ENCODE results near the gene HSP90AA1.
A peak's percentile ranks its signal among the peaks of the same experiment; 100 is the strongest.

Gene HSP90AA1

DNA sequence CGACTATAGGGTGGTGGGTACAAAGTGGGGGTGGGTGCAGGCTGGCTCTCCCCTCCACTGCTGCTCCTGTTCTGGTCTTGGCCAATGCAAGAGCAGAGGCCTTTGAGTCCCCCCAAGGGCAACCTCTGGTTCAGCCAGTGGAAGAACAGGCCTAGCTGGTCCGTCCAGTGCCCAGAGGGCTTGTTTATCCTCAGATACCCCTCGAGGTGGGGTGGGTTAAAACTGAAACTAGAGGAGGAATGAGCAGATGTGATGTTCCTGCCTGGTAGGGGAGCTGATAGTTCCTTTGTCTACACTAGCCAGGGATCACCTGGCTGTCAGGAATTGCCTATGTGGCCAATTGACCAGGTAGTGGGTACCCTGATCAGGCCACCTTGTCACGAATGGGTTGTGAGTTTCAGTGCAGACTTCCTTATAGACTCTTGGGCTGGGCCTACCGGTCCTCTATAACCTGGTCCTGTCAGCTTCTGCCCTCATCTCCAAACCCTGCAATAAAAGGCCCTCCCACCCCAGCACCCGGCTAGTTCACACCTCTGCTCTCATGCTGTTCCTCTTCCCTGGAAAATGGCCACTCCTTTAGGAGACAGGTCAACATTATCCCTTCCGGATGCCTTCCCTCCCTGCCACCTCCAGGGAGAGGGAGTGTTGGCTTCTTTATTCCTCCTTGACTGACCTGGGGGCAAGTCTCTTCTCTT, 10.7 kb upstream of the HSP90AA1 start:
- no peaks in the 10 kb centered on the region for H3K36me3 ChIP-seq (ENCODE audit: control insufficient read depth, low read length)
- H3F3A ChIP-seq (ENCODE audit: control insufficient read depth, insufficient read depth) = no peaks in the 10 kb centered on the region
- no peaks in the 10 kb centered on the region for H3K9me3 ChIP-seq (ENCODE audit: control insufficient read depth, insufficient read depth, low read length)
- no peaks in the 10 kb centered on the region for H3K27me3 ChIP-seq (ENCODE audit: control insufficient read depth, low read length)
- H3K27ac ChIP-seq (ENCODE audit: low read depth, low read length) = no peak overlapping the region
- H3K79me2 ChIP-seq (ENCODE audit: control insufficient read depth, low read length) = no peaks in the 10 kb centered on the region
- H3K4me1 ChIP-seq (ENCODE audit: control insufficient read depth, low read length) = peaks cover 13% of the 10 kb centered on the region
- TF ChIP-seq, protein P1, sequence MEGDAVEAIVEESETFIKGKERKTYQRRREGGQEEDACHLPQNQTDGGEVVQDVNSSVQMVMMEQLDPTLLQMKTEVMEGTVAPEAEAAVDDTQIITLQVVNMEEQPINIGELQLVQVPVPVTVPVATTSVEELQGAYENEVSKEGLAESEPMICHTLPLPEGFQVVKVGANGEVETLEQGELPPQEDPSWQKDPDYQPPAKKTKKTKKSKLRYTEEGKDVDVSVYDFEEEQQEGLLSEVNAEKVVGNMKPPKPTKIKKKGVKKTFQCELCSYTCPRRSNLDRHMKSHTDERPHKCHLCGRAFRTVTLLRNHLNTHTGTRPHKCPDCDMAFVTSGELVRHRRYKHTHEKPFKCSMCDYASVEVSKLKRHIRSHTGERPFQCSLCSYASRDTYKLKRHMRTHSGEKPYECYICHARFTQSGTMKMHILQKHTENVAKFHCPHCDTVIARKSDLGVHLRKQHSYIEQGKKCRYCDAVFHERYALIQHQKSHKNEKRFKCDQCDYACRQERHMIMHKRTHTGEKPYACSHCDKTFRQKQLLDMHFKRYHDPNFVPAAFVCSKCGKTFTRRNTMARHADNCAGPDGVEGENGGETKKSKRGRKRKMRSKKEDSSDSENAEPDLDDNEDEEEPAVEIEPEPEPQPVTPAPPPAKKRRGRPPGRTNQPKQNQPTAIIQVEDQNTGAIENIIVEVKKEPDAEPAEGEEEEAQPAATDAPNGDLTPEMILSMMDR (IDR thresholded peaks at IDR 0.05; ENCODE audit: low read depth, low read length, poor library complexity, severe bottlenecking) = no peak
- no peak for TF ChIP-seq EZH2phosphoT487 (IDR thresholded peaks at IDR 0.05; ENCODE audit: borderline replicate concordance, low read length)
- no peak overlapping the region for H3K4me3 ChIP-seq (ENCODE audit: low read length)
- H3K9me2 ChIP-seq (replicated peaks; ENCODE audit: control insufficient read depth, low read length) = no peaks in the 10 kb centered on the region
- no peak overlapping the region for H3K4me2 ChIP-seq (ENCODE audit: low read length)
- no peaks in the 10 kb centered on the region for H4K20me1 ChIP-seq (ENCODE audit: control insufficient read depth, insufficient read depth, low read depth, low read length)

DNA sequence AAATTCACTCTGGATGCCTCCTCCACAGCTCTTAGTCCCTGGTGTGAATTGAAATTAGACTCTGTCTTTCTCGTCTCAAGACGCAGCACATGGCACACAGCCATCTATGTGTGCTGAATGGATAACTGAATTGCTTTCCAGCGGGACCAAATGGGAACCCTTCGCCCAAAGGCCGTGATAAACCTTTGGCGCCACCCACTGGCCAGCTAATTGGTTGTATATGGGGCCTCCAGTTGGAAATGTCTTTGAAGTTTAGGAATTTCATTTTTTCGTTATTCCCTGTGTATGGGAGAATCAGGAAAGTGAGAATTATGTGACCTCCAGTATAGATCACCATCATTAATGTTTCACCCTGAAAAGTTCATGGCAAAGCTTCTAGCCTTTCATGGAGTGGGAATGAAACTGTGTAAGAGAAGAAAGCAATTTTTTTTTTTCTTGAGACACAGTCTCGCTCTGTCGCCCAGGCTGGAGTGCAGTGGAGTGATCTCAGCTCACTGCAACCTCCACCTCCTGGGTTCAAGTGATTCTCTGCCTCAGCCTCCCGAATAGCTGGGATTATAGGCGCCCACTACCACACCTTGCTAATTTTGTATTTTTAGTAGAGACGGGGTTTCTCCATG, 9.8 kb upstream of the HSP90AA1 start:
- Histone ChIP-seq H3K36me3 (ENCODE audit: control insufficient read depth, low read length) (no peaks in the 10 kb centered on the region), H3K27me3 (ENCODE audit: control insufficient read depth, low read length) (no peaks in the 10 kb centered on the region), H3K4me2 (ENCODE audit: low read length) (0 out of 2 replicates have a peak overlapping the region, but pooled peaks have one; percentile 20), H3K9me2 (replicated peaks; ENCODE audit: control insufficient read depth, low read length) (no peaks in the 10 kb centered on the region), H3K79me2 (ENCODE audit: control insufficient read depth, low read length) (no peaks in the 10 kb centered on the region), H4K20me1 (ENCODE audit: control insufficient read depth, insufficient read depth, low read depth, low read length) (no peaks in the 10 kb centered on the region), H3K4me1 (ENCODE audit: control insufficient read depth, low read length) (peaks cover 10% of the 10 kb centered on the region), H3K27ac (ENCODE audit: low read depth, low read length) (no peak overlapping the region), H3F3A (ENCODE audit: control insufficient read depth, insufficient read depth) (no peaks in the 10 kb centered on the region), H3K9me3 (ENCODE audit: control insufficient read depth, insufficient read depth, low read length) (no peaks in the 10 kb centered on the region), H3K4me3 (ENCODE audit: low read length) (no peak overlapping the region)
- TF ChIP-seq, protein P1 (IDR thresholded peaks at IDR 0.05; ENCODE audit: low read depth, low read length, poor library complexity, severe bottlenecking) = peak; percentile 95
- TF ChIP-seq EZH2phosphoT487 (IDR thresholded peaks at IDR 0.05; ENCODE audit: borderline replicate concordance, low read length) = no peak

DNA sequence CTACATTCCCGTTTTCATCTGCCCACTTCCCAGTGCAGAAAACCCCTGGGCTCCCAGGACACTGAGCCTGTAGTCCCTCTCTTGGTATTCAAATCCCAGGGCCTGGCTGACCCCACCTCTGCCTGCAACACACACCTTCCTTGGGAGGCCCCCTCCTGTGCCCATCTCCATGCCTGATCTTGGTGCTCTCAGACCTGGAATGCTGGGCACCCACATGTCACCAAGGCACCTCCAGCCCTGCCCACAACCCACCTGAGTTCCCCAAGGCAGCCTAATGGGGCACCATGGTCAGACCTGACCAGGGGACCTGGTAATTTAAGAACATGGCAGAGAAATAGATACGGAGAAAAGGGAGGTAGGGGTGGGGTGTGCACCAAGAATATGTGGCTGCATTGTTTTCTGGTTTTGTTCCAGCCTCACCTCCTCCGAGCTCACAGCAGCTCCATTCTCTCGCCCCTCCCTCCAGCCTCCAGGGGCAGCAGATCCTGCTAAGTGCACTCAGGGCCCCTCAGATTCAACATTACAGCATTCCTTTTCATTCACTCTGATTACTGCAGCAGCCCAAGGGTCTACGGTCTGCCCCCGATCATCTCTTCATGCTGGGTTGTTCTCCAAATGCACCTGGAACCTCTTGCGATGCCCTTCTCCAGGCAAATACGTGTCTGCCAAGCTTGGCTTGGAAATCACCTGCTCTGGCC, 9.2 kb upstream of the HSP90AA1 start:
- H3K27me3 ChIP-seq (ENCODE audit: control insufficient read depth, low read length) = no peaks in the 10 kb centered on the region
- H3K4me3 ChIP-seq (ENCODE audit: low read length) = no peak overlapping the region
- peaks cover 10% of the 10 kb centered on the region for H3K4me1 ChIP-seq (ENCODE audit: control insufficient read depth, low read length)
- no peaks in the 10 kb centered on the region for H3K9me2 ChIP-seq (replicated peaks; ENCODE audit: control insufficient read depth, low read length)
- H3K36me3 ChIP-seq (ENCODE audit: control insufficient read depth, low read length) = no peaks in the 10 kb centered on the region
- no peaks in the 10 kb centered on the region for H4K20me1 ChIP-seq (ENCODE audit: control insufficient read depth, insufficient read depth, low read depth, low read length)
- H3F3A ChIP-seq (ENCODE audit: control insufficient read depth, insufficient read depth) = no peaks in the 10 kb centered on the region
- H3K27ac ChIP-seq (ENCODE audit: low read depth, low read length) = no peak overlapping the region
- 0 out of 2 replicates have a peak overlapping the region, but pooled peaks have one; percentile 20 for H3K4me2 ChIP-seq (ENCODE audit: low read length)
- no peaks in the 10 kb centered on the region for H3K9me3 ChIP-seq (ENCODE audit: control insufficient read depth, insufficient read depth, low read length)
- TF ChIP-seq, protein P1 (IDR thresholded peaks at IDR 0.05; ENCODE audit: low read depth, low read length, poor library complexity, severe bottlenecking) = no peak
- no peak for TF ChIP-seq EZH2phosphoT487 (IDR thresholded peaks at IDR 0.05; ENCODE audit: borderline replicate concordance, low read length)
- H3K79me2 ChIP-seq (ENCODE audit: control insufficient read depth, low read length) = no peaks in the 10 kb centered on the region
